Lower leg skin (tissue), 3 donors: Measurements from ENCODE around the gene MCUB.

ENCODE experiments used
- CTCF ChIP-seq, 3 donors: fragments of 450-650 bp; IDR thresholded peaks; one replicate each; pipeline ENCODE4 v1.5.1; 2016; ENCODE audit warnings: antibody characterized with exemption in 3 of 3, mild to moderate bottlenecking in 3 of 3, moderate library complexity in 2 of 3
- POLR2A ChIP-seq, 2 donors: fragments of 450-650 bp; IDR thresholded peaks; one replicate each; pipeline ENCODE4 v1.6.1; 2016 to 2017; ENCODE audit warnings: antibody characterized with exemption in 2 of 2, mild to moderate bottlenecking in 1 of 2, moderate library complexity in 1 of 2

DNA sequence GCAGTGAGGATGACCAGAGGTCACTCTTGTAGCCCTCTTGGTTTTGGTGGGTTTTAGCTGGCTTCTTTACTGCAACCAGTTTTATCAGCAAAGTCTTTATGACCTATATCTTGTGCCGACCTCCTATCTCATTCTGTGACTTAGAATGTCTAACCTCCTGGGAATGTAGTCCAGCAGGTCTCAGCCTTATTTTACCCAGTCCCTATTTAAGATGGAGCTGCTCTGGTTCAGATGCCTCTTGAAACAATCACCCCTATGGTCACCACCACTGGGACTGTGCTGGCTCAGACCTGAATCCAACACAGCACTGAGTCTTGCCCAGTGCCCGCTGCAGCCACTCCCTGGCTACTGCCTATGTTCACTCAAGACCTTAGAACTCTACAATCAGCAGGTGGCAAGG, 49.4 kb downstream of the MCUB start:
- TF ChIP-seq POLR2A (IDR thresholded peaks at IDR 0.05) (no peak), CTCF (IDR thresholded peaks at IDR 0.05) (no peak)
